HepG2 (cell line): ENCODE measurements around the gene SETD1A. TPM values are rescaled to one million over a fixed set of nuclear protein-coding genes. Genes with fewer than 3 reads are reported as not detected.
A peak's percentile ranks its signal among the peaks of the same experiment; 100 is the strongest.

Source experiments
- CHD2 ChIP-seq: IDR thresholded peaks from 2 replicates; pipeline ENCODE4 v1.6.1; 2011; ENCODE audit warnings: low read depth, low read length, improper control_type of control experiment
- HOXA3 ChIP-seq: sonication (generic); formaldehyde crosslinking; IDR thresholded peaks from 2 replicates; pipeline ENCODE4 v1.5.0; 2020; ENCODE audit warnings: missing genetic modification reagents
- KLF16 ChIP-seq, 2 experiments: sonication (generic) in 1 of 2; formaldehyde crosslinking in 1 of 2; IDR thresholded peaks; 2 replicates each; pipeline versions ENCODE4 v1.6.1 to v1.8.0; 2016 to 2023; ENCODE audit warnings: missing genetic modification reagents in 2 of 2, missing compliant biosample characterization in 1 of 2
- LCORL ChIP-seq, 2 experiments: fragments of 450-650 bp in 1 of 2; sonication (generic) in 1 of 2; formaldehyde crosslinking in 1 of 2; IDR thresholded peaks; 2 replicates each; pipeline versions ENCODE4 v1.5.0 to v1.6.1; 2017 to 2020; ENCODE audit warnings: antibody characterized with exemption in 1 of 2, missing genetic modification reagents in 1 of 2
- NFE2 ChIP-seq: sonication (generic); formaldehyde crosslinking; IDR thresholded peaks from 2 replicates; pipeline ENCODE4 v1.4.0; 2020; ENCODE audit warnings: missing genetic modification reagents
- NONO ChIP-seq, 2 experiments: fragments of 450-650 bp in 1 of 2; sonication (generic) in 1 of 2; formaldehyde crosslinking in 1 of 2; IDR thresholded peaks in 1 of 2; conservative IDR thresholded peaks in 1 of 2; 2 replicates each; pipeline versions ENCODE4 v1.6.1 to v1.8.0; 2017 to 2022; ENCODE audit warnings: mild to moderate bottlenecking in 1 of 2, missing genetic modification reagents in 1 of 2, moderate library complexity in 1 of 2
- PAF1 ChIP-seq: IDR thresholded peaks from 2 replicates; pipeline ENCODE4 v1.6.1; 2016; ENCODE audit warnings: missing genetic modification reagents, missing compliant biosample characterization
- RBM39 ChIP-seq: fragments of 200-400 bp; formaldehyde crosslinking; IDR thresholded peaks from one replicate; pipeline ENCODE4 v1.6.1; 2018; ENCODE audit warnings: antibody characterized with exemption, mild to moderate bottlenecking, low read depth, low read length; ENCODE audit not compliant: poor library complexity, severe bottlenecking
- ZNF83 ChIP-seq: sonication (generic); formaldehyde crosslinking; IDR thresholded peaks from 2 replicates; pipeline ENCODE4 v1.4.0; 2020; ENCODE audit warnings: missing genetic modification reagents, mild to moderate bottlenecking, borderline replicate concordance
- polyA plus RNA-seq, 8 experiments: library from polyadenylated mRNA; depleted of rRNA in 3 of 8; stranded (reverse) in 7 of 8; unstranded in 1 of 8; fragments of >200 nt; fragmentation: Illumina TruSeq in 4 of 8; extraction: Trizol in 4 of 8; gene quantifications; 2 replicates each; pipeline versions ENCODE4 v1.2.1 to v1.2.3, GENCODE V29; 2011 to 2016; ENCODE audit warnings: low read depth in 4 of 8, missing spikeins in 1 of 8, mixed read lengths in 1 of 8; ENCODE audit not compliant: insufficient read depth in 1 of 8
- total RNA-seq, 5 experiments: library from RNA; depleted of rRNA; stranded (reverse); fragments of >200 nt; fragmentation: Illumina TruSeq; extraction: Trizol; gene quantifications; 2 replicates each; pipeline ENCODE4 v1.2.3, GENCODE V29; 2016; ENCODE audit warnings: low read depth in 1 of 5
- TF ChIP-seq, protein P1 (sequence below): sonication (generic); formaldehyde crosslinking; IDR thresholded peaks from 2 replicates; pipeline ENCODE4 v1.4.0; 2020; ENCODE audit warnings: missing genetic modification reagents, mild to moderate bottlenecking, borderline replicate concordance
- TF ChIP-seq, protein P2 (sequence below): sonication (generic); formaldehyde crosslinking; IDR thresholded peaks from 2 replicates; pipeline ENCODE4 v1.4.0; 2020; ENCODE audit warnings: missing genetic modification reagents, borderline replicate concordance
- TF ChIP-seq, protein P3 (sequence below): sonication (generic); formaldehyde crosslinking; IDR thresholded peaks from 2 replicates; pipeline ENCODE4 v1.4.0; 2020; ENCODE audit warnings: low read depth, missing genetic modification reagents
- TF ChIP-seq, protein P4 (sequence below), 2 experiments: sonication (generic) in 1 of 2; formaldehyde crosslinking in 1 of 2; IDR thresholded peaks; 2 replicates each; pipeline versions ENCODE4 v1.4.0 to v1.6.1; 2018 to 2020; ENCODE audit warnings: missing genetic modification reagents in 2 of 2, borderline replicate concordance in 1 of 2, low read depth in 1 of 2, mild to moderate bottlenecking in 1 of 2, missing biosample characterization in 1 of 2
- TF ChIP-seq, protein P5 (sequence below): sonication (generic); formaldehyde crosslinking; IDR thresholded peaks from 2 replicates; pipeline ENCODE4 v1.8.1; 2023; ENCODE audit warnings: missing genetic modification reagents, mild to moderate bottlenecking, borderline replicate concordance

SETD1A gene
- total and polyA plus RNA-seq, 2 of the 13 experiments (the other 11 are each of a cell fraction or from before 2014, with no cell fraction given), result 3.8 to 5.6 TPM

DNA sequence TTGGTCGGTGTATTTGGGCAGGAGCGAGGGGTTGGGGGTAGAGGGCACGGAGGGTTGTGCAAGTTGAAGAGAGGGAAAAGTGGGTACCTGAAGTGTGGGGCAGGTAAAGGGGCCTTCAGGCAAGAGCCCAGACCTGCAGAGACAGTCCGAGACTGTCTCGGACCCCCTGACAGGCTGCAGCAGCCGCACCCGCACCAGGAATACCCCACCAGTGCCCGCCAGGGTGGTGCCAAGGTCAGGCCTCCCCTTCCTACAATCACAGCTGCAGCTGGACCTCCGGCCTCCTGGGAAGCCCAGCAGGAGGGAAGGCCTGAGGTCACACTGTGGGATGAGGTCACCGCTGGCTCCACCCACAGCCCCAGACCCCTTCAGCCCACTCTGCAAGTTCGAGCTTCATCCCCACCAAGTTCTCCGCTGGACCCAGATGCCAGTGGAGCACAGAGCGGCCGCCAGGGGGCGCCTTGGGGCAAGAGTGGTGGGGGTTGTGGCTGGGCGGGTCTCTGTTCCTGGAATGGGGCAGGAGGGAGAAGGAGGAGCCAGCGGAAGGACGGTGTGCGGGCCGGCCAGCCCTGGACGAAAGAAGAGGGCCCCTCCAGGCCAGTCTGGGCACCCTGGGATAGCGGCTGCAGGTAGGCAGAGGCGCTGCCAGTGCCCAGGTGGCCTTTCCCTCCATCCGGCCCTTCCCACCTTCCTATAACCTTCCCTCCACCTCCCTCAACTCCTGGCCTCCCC is 27.3 kb downstream of the SETD1A start, which contains the start of gene HSD3B7 (continued):
- TF ChIP-seq, protein P1, sequence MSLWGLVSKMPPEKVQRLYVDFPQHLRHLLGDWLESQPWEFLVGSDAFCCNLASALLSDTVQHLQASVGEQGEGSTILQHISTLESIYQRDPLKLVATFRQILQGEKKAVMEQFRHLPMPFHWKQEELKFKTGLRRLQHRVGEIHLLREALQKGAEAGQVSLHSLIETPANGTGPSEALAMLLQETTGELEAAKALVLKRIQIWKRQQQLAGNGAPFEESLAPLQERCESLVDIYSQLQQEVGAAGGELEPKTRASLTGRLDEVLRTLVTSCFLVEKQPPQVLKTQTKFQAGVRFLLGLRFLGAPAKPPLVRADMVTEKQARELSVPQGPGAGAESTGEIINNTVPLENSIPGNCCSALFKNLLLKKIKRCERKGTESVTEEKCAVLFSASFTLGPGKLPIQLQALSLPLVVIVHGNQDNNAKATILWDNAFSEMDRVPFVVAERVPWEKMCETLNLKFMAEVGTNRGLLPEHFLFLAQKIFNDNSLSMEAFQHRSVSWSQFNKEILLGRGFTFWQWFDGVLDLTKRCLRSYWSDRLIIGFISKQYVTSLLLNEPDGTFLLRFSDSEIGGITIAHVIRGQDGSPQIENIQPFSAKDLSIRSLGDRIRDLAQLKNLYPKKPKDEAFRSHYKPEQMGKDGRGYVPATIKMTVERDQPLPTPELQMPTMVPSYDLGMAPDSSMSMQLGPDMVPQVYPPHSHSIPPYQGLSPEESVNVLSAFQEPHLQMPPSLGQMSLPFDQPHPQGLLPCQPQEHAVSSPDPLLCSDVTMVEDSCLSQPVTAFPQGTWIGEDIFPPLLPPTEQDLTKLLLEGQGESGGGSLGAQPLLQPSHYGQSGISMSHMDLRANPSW (CRISPR knock-in tag), result 0 out of 2 replicates have a peak, but pooled peaks have one; percentile 63
- TF ChIP-seq, protein P2, sequence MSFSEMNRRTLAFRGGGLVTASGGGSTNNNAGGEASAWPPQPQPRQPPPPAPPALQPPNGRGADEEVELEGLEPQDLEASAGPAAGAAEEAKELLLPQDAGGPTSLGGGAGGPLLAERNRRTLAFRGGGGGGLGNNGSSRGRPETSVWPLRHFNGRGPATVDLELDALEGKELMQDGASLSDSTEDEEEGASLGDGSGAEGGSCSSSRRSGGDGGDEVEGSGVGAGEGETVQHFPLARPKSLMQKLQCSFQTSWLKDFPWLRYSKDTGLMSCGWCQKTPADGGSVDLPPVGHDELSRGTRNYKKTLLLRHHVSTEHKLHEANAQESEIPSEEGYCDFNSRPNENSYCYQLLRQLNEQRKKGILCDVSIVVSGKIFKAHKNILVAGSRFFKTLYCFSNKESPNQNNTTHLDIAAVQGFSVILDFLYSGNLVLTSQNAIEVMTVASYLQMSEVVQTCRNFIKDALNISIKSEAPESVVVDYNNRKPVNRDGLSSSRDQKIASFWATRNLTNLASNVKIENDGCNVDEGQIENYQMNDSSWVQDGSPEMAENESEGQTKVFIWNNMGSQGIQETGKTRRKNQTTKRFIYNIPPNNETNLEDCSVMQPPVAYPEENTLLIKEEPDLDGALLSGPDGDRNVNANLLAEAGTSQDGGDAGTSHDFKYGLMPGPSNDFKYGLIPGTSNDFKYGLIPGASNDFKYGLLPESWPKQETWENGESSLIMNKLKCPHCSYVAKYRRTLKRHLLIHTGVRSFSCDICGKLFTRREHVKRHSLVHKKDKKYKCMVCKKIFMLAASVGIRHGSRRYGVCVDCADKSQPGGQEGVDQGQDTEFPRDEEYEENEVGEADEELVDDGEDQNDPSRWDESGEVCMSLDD (CRISPR knock-in tag), result no peak
- TF ChIP-seq PAF1 (CRISPR knock-in tag), result no peak
- TF ChIP-seq, protein P3, sequence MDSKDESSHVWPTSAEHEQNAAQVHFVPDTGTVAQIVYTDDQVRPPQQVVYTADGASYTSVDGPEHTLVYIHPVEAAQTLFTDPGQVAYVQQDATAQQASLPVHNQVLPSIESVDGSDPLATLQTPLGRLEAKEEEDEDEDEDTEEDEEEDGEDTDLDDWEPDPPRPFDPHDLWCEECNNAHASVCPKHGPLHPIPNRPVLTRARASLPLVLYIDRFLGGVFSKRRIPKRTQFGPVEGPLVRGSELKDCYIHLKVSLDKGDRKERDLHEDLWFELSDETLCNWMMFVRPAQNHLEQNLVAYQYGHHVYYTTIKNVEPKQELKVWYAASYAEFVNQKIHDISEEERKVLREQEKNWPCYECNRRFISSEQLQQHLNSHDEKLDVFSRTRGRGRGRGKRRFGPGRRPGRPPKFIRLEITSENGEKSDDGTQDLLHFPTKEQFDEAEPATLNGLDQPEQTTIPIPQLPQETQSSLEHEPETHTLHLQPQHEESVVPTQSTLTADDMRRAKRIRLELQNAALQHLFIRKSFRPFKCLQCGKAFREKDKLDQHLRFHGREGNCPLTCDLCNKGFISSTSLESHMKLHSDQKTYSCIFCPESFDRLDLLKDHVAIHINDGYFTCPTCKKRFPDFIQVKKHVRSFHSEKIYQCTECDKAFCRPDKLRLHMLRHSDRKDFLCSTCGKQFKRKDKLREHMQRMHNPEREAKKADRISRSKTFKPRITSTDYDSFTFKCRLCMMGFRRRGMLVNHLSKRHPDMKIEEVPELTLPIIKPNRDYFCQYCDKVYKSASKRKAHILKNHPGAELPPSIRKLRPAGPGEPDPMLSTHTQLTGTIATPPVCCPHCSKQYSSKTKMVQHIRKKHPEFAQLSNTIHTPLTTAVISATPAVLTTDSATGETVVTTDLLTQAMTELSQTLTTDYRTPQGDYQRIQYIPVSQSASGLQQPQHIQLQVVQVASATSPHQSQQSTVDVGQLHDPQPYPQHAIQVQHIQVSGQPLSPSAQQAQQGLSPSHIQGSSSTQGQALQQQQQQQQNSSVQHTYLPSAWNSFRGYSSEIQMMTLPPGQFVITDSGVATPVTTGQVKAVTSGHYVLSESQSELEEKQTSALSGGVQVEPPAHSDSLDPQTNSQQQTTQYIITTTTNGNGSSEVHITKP (CRISPR knock-in tag), result peak; percentile 28; the same call in 1 of the 2 replicates
- peak; percentile 83; the same call in 1 of the 2 replicates for TF ChIP-seq ZNF83 (CRISPR knock-in tag)
- TF ChIP-seq KLF16 (CRISPR knock-in tag; IDR thresholded peaks at IDR 0.05), result no peak
- TF ChIP-seq, protein P4, sequence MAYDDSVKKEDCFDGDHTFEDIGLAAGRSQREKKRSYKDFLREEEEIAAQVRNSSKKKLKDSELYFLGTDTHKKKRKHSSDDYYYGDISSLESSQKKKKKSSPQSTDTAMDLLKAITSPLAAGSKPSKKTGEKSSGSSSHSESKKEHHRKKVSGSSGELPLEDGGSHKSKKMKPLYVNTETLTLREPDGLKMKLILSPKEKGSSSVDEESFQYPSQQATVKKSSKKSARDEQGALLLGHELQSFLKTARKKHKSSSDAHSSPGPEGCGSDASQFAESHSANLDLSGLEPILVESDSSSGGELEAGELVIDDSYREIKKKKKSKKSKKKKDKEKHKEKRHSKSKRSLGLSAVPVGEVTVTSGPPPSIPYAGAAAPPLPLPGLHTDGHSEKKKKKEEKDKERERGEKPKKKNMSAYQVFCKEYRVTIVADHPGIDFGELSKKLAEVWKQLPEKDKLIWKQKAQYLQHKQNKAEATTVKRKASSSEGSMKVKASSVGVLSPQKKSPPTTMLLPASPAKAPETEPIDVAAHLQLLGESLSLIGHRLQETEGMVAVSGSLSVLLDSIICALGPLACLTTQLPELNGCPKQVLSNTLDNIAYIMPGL (CRISPR knock-in tag; IDR thresholded peaks at IDR 0.05; ENCODE audit: borderline replicate concordance in 1 of 2, low read depth in 1 of 2), result peak in 1 of 2 experiments; percentile 92; a peak in 1 of 4 replicates
- TF ChIP-seq NFE2 (CRISPR knock-in tag), result no peak
- peak; percentile 71 for TF ChIP-seq RBM39
- TF ChIP-seq NONO (IDR thresholded peaks at IDR 0.05), result no peak
- TF ChIP-seq NONO (CRISPR knock-in tag; conservative IDR thresholded peaks at IDR 0.05), result 0 out of 2 replicates have a peak, but pooled peaks have one; percentile 14
- TF ChIP-seq CHD2, result no peak
- TF ChIP-seq, protein P5, sequence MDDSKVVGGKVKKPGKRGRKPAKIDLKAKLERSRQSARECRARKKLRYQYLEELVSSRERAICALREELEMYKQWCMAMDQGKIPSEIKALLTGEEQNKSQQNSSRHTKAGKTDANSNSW (CRISPR knock-in tag), result no peak
- TF ChIP-seq HOXA3 (CRISPR knock-in tag), result peak; percentile 53; the same call in 1 of the 2 replicates
- TF ChIP-seq LCORL (IDR thresholded peaks at IDR 0.05), result no peak
- no peak; the same call in 1 of the 2 replicates for TF ChIP-seq LCORL (CRISPR knock-in tag; IDR thresholded peaks at IDR 0.05)
